ENCODE measurements around the gene GLIS1. TPM values are rescaled to one million over a fixed set of nuclear protein-coding genes. Genes with fewer than 3 reads are reported as not detected.

GLIS1 gene
- total RNA-seq, 2 donors from 2014 or later = 0.16 TPM; not detected in 1

- DNase-seq = no peak
- H3K9ac ChIP-seq (ENCODE audit: low read depth in 2 of 2, low read length in 2 of 2) = no peak overlapping the region
- intact Hi-C loops (cut with DNase I) = no loop called here
Observed at GRCh38 chr1:53672243-53672642, 66.7 kb downstream of the GLIS1 start.

GRCh38 chr1:53669621-53670191 lies 69.3 kb downstream of the GLIS1 start:
- H3K4me1 ChIP-seq = no peaks in the 10 kb centered on the region
- no peaks in the 10 kb centered on the region for H3K36me3 ChIP-seq
- H3K9ac ChIP-seq (ENCODE audit: low read depth in 2 of 2, low read length in 2 of 2) = no peak overlapping the region
- no peak overlapping the region for H3K4me3 ChIP-seq
- H3K27me3 ChIP-seq = no peaks in the 10 kb centered on the region
- TF ChIP-seq, protein P1, sequence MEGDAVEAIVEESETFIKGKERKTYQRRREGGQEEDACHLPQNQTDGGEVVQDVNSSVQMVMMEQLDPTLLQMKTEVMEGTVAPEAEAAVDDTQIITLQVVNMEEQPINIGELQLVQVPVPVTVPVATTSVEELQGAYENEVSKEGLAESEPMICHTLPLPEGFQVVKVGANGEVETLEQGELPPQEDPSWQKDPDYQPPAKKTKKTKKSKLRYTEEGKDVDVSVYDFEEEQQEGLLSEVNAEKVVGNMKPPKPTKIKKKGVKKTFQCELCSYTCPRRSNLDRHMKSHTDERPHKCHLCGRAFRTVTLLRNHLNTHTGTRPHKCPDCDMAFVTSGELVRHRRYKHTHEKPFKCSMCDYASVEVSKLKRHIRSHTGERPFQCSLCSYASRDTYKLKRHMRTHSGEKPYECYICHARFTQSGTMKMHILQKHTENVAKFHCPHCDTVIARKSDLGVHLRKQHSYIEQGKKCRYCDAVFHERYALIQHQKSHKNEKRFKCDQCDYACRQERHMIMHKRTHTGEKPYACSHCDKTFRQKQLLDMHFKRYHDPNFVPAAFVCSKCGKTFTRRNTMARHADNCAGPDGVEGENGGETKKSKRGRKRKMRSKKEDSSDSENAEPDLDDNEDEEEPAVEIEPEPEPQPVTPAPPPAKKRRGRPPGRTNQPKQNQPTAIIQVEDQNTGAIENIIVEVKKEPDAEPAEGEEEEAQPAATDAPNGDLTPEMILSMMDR (IDR thresholded peaks at IDR 0.05) = no peak
- no peak overlapping the region for H3K27ac ChIP-seq
- DNase-seq = no peak
- H3K9me3 ChIP-seq = no peaks in the 10 kb centered on the region
- intact Hi-C loops (cut with DNase I) = no loop called here

More at GRCh38 chr1:53672243-53672642, 66.7 kb downstream of the GLIS1 start:
- TF ChIP-seq, protein P1 (IDR thresholded peaks at IDR 0.05) = no peak
- Histone ChIP-seq H3K36me3 (no peaks in the 10 kb centered on the region), H3K27ac (no peak overlapping the region), H3K9me3 (no peaks in the 10 kb centered on the region), H3K4me3 (no peak overlapping the region), H3K4me1 (no peaks in the 10 kb centered on the region), H3K27me3 (no peaks in the 10 kb centered on the region)

DNA sequence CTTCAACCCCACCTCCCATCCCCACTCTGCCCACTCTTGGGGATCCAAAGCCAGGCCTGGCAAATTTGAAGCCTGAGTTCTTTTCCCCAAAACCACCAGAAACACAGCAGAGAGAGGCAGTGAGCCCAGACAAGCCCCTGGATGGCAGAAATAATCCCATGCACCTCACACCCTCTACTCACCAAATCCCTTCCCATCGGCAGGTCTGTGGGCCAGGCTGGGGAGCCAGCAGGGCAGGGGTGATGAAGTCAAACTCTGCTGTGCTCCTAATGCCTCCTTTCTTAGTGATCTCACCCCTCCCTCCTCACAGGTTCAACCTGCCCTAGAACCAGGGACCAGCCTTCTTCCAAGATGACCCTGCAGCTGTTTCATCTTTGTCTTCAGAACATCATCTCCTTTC lies 72.4 kb downstream of the GLIS1 start:
- H3K27me3 ChIP-seq = no peaks in the 10 kb centered on the region
- intact Hi-C loops (cut with DNase I) = no loop called here
- no peak overlapping the region for H3K27ac ChIP-seq
- no peaks in the 10 kb centered on the region for H3K36me3 ChIP-seq
- no peak for DNase-seq
- no peak overlapping the region for H3K4me3 ChIP-seq
- TF ChIP-seq, protein P1 (IDR thresholded peaks at IDR 0.05) = no peak
- H3K4me1 ChIP-seq = no peaks in the 10 kb centered on the region
- H3K9ac ChIP-seq (ENCODE audit: low read depth in 2 of 2, low read length in 2 of 2) = no peak overlapping the region
- H3K9me3 ChIP-seq = no peaks in the 10 kb centered on the region

DNA sequence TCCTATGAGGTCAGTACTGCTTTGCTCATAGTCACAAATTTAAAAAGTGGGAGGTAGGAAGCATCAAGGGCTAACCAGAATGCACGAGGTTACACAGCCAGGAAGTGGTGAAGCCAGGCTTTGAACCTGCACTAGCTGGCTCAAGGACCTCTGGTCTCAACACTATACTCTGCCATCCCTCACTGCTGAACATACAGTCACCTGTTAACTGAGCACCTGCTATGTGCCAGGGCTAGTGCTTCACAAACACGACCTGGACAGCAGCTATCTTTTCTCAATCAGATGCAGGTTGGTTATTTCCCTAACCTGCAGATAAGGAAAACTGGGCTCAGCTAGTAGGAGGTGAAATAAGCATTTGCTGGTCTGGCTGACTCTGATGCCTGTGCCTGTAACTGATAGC lies 73.0 kb downstream of the GLIS1 start:
- TF ChIP-seq, protein P1 (IDR thresholded peaks at IDR 0.05) = no peak

DNA sequence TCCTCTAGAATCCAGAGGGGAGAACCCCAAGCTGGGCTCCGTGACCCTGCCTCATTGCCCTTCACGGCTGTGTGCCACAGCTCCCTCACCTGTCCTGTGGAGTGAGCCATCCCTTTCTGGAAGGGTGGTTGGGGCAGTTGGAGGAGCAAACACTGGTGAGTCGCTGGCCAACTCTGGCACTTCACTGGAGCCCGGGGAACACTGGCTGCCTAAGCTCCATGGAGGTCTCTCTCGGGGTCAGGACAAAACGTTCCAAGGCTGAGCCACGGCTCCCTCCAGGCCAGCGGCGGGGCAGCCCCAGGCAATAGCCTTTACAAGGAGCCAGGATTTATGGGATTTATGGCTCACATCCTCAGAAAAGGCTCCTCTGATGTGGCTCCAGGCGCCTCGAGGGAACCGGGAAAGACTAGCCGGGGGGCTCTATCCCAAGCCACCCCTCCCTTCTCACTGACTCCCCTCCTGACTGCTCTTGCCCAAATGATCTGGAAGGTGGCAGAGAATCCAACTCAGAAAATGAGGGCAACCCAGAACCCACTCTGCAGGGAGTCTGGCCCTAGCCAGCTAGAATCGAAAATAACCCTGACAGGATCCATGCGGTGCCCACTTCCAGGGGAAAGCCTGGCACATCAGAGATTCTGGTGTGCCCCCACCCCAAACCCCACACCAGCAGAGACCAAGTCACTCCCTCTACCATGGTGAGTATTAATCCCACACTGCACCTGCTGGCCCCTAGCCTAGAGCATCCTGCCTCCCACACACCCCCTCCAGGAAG lies 75.2 kb downstream of the GLIS1 start:
- TF ChIP-seq, protein P1 (IDR thresholded peaks at IDR 0.05) = no peak
- H3K9me3 ChIP-seq = no peaks in the 10 kb centered on the region
- no peaks in the 10 kb centered on the region for H3K4me1 ChIP-seq
- no peak for DNase-seq
- H3K27me3 ChIP-seq = no peaks in the 10 kb centered on the region
- intact Hi-C loops (cut with DNase I) = no loop called here
- no peaks in the 10 kb centered on the region for H3K36me3 ChIP-seq
- no peak overlapping the region for H3K4me3 ChIP-seq
- H3K27ac ChIP-seq = no peak overlapping the region
- H3K9ac ChIP-seq (ENCODE audit: low read depth in 2 of 2, low read length in 2 of 2) = no peak overlapping the region

More for the DNA sequence above, 73.0 kb downstream of the GLIS1 start:
- no peak for DNase-seq
- H3K9me3 ChIP-seq = no peaks in the 10 kb centered on the region
- no peaks in the 10 kb centered on the region for H3K36me3 ChIP-seq
- H3K27ac ChIP-seq = no peak overlapping the region
- H3K27me3 ChIP-seq = no peaks in the 10 kb centered on the region
- intact Hi-C loops (cut with DNase I) = no loop called here
- H3K4me3 ChIP-seq = no peak overlapping the region
- no peaks in the 10 kb centered on the region for H3K4me1 ChIP-seq
- H3K9ac ChIP-seq (ENCODE audit: low read depth in 2 of 2, low read length in 2 of 2) = no peak overlapping the region
